NCI-H1105 (cell line): ENCODE data around the gene AP5S1.
"Not testable (repeated sequence)": the region's sequence is repeated elsewhere in the genome, so short reads cannot be mapped to it uniquely, and the experiment has no call there.

ENCODE experiments used
- DNase-seq: peaks from one replicate; lab custom pipeline; 2025; lab: John Stamatoyannopoulos, UW

AP5S1 gene

DNA sequence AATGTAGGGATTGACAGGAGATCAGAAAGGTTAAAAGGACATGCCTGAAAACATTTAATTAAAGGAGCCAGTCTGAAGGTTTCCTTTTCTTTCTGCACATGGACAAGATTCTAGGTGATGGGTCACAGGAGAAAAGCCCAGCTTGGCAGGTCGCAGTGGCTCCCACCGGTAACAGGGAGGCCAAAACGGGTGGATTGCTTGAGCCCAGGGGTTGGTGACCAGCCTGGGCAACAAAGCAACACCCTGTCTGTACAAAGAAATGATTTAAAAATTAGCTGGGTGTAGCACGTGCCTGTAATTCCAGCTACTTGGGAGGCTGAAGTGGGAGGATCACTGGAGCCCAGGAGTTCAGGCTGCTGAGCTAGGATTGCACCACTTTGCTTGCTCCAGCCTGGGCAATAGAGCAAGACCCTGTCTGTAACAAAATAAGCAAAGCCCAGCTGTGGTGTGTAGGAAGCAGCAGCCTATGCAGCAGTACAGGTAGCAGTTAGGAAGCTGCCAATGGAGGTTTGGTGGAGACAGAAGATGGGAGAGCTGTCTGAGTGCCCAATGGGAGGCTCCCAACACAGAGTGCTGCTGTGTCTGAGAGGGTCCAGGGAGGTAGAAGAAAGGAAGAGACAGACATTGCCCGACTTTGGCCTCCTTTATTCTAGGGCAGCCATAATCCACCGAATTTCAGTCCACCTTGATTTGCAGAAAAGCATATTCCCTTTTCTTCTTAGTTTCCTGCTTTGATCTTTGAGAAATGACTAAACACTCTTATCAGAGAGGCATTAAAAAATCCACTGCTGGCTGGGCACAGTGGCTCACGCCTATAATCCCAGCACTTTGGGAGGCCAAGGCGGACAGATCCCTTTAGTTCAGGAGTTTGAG lies 7.1 kb upstream of the AP5S1 start:
- no peak for DNase-seq

DNA sequence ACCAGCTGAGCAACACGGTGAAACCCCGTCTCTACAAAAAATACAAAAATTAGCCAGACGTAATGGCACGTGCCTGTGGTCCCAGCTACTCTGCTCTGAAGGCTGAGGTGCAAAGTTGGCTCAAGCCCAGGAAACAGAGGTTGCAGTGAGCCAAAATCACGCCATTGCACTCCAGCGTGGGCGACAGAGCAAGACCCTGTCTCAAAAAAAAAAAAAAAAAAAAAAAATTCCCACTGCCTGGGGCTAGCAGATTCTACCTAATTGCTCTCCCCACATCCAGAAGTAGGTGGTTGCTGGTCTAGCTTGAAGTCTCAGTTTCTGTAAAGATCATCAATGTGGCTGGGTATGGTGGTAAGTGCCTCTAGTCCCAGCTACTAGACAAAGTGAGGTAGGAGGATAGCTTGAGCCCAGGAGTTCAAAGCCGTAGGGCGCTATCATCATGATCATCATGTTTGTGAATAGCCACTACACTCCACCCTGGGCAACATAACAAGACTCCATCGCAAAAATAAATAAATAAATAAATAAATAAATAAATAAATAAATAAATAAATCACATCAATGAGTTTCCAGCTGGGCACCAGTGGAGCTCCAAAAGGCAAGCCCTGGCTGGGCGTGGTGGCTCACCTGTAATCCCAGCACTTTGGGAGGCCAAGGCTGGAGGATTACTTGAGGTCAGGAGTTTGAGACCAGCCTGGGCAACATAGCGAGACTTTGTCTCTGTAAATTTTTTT lies 6.3 kb upstream of the AP5S1 start:
- no peak for DNase-seq

DNA sequence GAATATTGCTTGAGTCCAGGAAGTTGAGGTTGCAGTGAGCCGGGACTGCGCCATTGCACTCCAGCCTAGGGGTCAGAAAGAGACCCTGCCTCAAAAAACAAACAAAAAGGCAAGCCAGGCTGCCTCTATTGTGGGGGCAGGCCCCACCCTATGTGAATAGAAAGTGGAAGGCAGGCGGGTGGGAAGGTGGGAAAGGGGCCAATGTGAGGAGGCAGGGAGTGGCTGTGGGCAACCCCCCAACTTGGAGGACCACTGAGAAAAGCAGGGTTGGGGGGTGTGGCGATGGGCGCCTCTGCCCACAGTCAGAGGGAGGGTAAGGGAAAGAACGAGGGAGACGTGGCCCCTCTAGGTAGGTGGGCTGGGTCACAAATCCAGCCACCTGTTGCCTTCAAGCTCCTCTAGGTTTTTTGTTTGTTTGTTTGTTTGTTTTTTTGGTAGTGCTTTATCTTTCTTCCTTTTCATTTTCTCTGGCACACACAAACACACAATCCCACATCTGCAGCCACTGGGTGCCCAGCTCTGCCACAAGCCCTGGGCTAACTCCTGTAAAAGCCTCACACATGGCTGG lies 5.3 kb upstream of the AP5S1 start:
- DNase-seq = no peak

DNA sequence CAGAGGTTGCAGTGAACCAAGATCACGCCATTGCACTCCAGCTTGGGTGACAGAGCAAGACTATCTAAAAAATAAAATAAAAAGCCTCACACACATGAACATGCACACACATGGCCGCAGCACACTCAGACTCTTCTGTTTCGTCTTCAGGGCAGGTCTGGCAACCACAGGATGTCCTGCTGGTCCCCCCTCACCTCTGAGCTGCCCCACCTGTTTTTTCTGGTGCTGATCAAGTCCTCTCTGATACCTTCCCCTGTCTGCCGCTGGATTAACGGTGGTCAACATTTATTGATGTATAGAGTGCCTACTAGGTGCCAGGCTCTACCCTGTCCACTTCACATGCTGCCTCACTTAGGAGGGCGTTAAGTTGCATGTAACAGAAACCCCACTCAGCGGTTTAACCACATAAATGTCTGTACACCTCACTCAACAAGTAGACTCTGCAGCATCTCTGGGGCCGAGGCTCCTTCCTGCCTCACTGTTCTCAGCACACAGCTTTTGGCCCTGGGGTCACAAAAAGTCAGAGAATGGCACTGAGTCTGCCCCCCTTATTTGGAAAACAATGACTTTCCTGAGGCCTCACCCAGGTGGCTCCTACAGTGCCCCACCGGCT lies 4.5 kb upstream of the AP5S1 start:
- no peak for DNase-seq

DNA sequence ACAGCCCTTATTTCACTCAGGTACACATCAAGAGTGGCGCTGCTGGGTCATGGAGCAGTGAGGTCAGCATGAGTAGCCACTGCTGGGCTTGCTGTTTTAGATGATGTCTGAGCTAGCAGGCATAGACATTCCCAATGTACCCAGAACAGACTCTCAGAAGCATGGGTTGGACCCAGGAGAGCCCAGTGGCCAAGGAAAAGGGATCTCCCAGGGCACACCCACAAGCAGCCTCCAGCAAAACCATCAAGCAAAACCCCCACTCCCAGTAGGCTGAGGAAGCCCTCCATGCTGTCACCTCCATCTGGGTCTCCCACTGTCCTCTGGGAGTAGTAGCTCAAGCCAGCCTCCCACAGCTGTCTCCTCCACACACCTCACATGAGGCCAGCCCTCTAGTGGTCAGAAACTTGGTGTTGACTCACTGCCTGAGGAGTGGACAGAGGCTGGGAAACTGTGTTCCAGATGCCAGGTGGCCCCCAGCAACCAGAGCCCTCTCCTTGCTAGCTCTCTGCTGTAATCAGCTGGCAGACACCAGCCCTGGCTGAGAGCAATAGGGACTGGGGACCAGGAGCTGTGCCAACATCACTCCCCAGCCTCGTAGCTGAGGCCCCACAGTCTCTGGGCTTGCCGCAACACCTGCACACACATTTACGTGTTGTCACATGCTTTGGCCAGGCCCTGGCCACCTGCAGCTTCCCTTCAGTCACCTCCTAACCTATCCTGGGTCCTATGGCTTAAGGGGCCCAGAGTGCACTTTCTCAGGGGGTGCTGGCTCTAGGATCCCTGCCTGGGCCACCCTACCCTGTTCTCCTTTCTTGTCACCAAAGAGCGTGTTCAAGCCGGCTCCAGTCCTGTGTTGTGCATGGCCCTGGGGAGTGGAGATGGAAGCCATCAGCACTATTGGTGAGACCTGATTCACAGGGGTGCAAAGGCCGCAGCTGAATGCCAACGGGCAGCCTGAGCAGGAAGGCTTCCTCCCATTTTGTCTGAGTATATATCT lies 1.9 kb upstream of the AP5S1 start:
- DNase-seq = peak; percentile 34

DNA sequence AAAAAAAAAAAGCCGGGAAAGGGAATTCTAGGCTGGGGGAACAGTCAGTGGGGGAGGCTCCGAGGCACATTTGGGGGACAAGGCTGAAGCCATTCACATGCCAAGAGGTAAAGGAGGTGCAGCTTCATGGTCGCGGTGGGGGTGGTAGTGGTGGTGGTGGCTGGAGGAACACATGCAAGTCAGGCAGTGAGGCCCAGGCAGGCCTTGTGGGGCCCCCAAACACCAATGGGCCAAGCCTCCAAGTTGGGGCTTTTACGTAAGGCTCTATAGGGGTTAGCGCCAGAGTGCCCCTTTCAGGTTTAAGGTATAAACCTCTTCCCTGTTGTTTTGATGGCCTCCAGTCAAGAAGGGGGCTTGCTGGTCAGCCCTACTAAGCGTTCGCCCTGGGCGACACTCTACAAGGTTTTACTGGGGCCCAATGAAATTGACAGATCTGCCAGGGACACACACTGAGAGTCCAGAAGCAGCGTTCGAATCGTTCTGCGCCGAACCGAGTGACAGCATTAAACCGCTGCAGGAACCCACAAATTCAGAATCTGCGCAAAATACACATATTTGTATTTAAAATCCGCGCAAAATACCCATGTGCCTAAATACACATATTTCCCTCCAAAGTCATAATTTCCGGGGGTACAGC lies 818 bp upstream of the AP5S1 start:
- DNase-seq = no peak

DNA sequence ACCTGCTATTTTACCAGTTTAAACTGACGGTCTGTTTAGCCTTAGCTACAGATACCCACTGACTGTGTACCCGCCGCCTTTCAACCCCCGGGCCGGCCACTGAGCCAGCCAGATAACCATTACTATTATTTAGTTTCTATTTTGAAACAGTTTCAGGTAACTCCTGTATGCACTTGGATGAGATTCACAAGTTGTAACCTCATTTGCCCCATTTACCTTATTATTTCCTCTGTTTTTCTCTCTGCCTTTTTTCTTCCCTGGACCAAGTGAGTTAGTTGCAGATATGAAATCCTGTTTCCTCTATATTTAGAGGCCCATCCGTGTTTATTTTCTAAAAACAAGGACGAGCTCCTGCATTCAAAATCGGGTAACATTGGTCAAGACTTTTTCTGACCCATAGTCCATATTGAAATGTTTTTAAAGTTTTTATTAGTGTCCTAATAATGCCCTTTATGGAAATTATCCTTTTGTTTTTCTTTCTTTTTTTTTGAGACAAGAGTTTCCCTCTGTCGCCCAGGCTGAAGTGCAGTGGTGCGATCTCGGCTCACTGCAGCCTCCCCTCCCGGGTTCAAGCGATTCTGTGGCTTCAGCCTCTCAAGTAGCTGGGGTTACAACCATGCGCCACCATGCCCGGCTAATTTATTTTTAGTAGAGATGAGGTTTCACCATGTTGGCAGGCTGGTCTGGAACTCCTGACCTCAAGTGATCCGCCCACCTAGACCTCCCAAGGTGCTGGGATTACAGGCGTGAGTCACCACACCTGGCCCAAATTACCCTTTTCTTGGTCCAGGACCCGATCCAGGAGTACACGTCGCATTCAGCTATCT lies 767 bp downstream of the AP5S1 start:
- DNase-seq = no peak

DNA sequence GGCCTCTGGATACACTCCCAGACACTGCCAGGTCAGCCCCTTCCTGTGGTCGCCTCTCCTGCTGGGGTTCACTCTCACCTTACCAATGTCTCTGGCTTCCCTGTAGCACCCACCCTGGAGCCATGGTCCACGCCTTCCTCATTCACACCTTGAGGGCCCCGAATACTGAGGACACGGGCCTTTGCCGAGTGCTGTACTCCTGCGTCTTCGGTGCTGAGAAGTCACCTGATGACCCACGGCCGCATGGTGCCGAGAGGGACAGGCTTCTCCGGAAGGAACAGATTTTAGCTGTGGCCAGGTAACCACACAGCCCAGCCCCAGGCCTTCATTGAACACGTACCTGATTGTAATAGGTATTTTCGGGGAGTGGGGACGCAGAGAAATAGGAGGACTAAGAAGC lies 1.6 kb downstream of the AP5S1 start:
- DNase-seq = no peak

DNA sequence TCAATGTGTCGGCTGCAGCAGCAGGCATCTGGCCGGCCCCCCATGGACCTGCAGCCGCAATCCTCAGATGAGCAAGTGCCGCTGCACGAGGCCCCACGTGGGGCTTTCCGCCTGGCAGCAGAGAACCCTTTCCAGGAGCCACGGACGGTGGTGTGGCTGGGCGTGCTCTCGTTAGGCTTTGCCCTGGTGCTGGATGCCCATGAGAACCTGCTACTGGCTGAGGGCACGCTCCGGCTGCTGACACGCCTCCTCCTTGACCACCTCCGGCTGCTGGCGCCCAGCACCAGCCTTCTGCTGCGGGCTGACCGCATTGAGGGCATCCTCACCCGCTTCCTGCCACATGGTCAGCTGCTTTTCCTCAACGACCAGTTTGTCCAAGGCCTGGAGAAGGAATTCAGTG lies 3.5 kb downstream of the AP5S1 start:
- no peak for DNase-seq

DNA sequence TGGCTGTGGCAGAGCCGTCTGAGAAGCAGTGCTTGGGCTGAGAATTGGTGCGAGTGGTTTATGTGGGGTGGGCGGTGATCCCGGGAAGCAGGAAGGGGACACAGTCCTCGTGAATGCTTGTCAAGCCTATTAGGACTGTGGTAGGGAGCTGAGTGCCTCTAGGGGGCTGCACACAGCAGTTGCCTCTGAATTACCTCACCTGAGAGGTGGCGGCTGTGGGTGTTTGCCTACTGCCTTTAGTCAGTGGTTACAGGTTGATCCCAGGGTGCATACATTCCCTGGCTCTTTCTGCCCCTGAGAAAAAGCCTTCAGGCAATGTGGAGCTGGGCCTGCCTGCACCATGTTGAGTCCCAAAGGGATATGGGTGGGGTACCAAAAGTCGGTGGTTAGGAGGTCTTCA lies 5.2 kb downstream of the AP5S1 start:
- no peak for DNase-seq

DNA sequence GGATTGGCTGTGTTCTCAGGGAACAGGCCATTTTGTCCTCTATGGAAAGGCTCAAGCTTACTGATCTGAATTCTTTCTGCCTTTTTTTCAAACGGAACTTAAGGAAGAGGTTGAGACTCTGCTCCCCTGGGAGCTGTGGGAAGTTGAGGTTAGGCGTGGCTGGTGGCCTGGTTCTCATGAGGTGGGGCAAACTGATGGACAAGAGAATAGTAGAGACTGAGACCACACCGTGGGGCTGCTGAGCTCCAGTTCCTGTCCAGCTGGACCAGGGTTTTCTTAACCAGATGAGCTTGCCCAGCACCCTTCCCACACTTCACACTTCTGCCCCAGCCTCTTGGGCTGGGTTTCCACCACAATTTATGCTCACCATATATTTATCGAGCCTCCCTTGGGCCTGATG lies 6.1 kb downstream of the AP5S1 start:
- DNase-seq = no peak

DNA sequence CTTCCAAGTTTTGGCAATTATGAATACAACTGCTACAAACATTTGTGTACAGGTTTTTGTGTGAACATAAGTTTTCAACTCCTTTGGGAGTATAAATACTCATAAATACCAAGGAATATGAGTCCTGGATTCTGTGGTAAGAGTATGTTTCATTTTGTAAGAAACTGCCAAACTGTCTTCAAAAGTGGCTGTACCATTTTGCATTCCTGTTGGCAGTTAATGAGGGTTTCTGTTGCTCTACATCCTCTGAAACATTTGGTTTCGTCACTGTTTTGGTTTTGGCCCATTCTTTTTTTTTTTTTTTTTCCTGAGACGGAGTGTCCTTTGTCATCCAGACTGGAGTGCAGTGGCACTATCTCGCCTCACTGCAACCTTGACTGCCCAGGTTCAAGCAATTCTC lies 8.5 kb downstream of the AP5S1 start:
- no peak for DNase-seq

DNA sequence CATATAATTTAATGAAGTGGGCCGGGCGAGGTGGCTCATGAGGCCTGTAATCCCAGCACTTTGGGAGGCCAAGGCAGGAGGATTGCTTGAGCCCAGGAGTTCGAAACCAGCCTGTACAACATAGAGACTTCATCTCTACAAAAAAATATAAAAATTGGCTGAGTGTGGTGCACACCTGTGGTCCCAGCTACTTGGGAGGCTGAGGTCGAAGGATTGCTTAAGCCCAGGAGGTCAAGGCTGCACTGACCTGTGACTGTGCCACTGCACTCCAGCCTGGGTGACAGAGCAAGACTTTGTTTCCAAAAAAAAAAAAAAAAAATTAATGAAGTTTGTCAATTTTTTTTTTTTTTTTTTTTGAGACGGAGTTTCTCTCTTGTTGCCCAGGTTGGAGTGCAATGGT lies 9.5 kb downstream of the AP5S1 start:
- not testable (repeated sequence) for DNase-seq

DNA sequence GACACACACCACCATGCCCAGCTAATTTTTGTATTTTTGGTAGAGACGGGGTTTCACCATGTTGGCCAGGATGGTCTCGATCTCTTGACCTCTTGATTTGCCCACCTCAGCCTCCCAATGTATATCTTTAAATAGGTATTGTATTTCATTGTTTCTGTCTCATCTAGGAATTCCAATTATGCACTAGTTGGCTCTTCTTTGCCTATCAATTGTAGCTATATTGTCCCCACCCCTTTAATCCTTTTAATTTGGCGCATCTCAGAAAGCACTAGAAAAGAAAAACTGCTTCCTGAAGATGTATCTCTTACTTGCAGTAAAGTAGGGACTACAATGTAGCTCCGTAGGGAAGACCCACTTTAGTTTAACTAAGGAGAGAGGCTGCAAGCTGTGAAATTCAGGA lies 15.8 kb downstream of the AP5S1 start:
- DNase-seq = no peak

DNA sequence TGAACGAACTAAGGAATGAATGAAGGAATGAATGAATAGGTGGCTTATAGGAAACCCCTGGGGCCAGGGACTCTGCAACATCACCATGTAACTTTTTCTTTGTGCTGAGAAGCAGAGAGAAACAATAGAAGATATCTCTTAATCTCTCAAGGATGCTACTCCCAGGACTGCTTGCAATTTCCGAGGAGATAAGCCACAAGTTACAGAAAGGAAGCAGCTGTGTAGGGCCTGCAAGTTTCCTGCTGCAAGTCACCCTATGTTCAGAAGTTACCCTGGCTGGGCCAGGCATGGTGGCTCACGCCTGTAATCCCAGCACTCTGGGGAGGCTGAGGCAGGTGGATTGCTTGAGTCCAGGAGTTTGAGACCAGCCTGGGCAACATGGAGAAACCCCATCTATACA lies 19.0 kb downstream of the AP5S1 start:
- no peak for DNase-seq

DNA sequence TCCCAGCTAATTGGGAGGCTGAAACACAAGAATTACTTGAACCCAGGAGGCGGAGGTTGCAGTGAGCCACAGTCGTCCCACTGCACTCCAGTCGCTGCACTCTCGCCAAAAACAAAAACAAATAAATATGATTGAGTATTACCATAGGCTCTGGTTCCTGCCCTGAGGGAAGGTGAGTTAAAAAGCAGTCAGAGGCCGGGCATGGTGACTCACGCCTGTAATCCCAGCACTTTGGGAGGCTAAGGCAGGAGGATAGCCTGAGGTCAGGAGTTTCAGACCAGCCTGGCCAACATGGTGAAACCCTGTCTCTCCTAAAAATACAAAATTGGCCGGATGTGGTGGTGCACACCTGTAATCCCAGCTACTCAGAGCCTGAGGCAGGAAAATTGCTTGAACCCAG lies 19.9 kb downstream of the AP5S1 start:
- not testable (repeated sequence) for DNase-seq

DNA sequence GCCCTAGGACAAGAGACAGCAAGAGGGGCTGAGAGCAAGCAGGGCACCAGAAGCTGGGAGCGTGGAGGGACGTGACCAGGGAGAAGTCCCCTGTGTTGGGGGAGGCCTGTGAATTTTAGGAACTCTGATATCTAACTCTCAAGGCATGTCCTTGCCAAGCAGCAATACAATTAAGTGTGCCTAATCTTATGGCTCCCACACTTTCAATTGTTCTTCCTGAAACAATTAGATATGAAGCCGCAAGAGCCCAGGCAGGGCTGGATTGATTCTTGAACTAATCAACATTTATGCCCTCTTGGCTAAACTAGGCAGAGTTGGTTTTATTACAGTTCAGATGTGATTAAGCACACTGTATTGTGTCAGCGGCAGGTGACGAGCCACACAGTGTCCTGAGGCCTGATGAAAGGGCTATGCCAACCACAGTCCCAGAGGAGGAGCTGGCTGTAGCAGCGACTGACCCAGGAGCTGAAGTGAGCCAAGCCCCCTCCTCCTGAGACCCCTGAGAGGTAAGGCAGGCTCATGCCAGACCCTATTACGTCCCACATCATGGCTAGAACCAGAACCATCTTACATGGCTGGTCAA lies 22.1 kb downstream of the AP5S1 start:
- no peak for DNase-seq

DNA sequence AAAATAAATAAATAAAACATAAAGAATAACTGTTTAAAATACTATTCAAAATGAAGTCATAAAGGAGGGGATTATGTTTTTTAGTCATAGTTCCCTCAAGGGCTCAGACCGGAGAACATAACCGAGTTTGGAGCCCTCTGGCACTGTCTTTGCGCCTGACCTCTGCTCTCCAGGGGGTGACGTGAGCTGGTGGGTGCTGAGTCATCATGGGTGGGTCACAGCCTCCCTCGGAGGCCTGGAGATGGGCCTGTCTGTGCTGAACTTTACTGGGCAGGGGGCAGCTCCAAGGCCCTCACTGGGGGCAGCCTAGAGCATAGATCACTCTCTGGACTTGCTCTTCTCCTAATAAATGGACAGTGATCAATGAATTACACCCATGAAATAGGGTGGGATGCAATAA lies 23.1 kb downstream of the AP5S1 start:
- DNase-seq = no peak

DNA sequence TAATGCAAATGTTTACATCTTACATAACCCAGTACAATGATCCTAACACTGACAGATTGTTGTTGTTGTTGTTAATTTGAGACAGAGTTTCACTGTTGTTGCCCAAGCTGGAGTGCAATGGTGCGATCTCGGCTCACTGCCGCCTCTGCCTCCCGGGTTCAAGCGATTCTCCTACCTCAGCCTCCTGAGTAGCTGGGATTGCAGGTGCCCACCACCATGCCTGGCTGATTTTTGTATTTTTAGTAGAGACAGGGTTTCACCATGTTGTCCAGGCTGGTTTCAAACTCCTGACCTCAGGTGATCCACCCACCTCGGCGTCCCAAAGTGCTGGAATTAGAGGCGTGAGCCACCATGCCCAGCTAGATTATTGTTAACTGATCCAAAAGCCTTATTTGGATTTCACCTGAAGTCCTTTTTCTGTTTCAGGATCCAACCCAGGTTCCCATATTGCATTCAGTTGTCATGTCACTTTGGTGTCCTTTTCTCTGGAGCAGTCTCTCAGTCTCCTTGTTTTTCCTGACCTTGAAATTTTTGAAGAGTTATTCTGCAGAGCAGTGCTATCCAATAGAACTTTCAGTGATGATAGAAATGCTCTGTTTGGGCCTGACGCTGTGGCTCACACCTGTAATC lies 23.8 kb downstream of the AP5S1 start:
- not testable (repeated sequence) for DNase-seq
